AG09309 (cell line): ENCODE data around the gene CLCN4.
A peak's percentile ranks its signal among the peaks of the same experiment; 100 is the strongest.

Source experiments
- DNase-seq: peaks from one replicate; pipeline ENCODE4 v3.0.0-alpha.2; 2010; ENCODE audit warnings: low read depth
- H3K4me3 ChIP-seq: 2 replicates; pipeline ENCODE4 v1.5.1; 2011; ENCODE audit warnings: mild to moderate bottlenecking, low read depth, low read length, moderate library complexity; ENCODE audit not compliant: control insufficient read depth
- CTCF ChIP-seq: IDR thresholded peaks from 2 replicates; pipeline ENCODE4 v1.5.1; 2011; ENCODE audit warnings: mild to moderate bottlenecking, low read depth, low read length, inconsistent platforms; ENCODE audit not compliant: insufficient read depth, control insufficient read depth; ENCODE audit errors: missing control alignments

The CLCN4 gene

GRCh38 chrX:10152086-10152485, 4.7 kb upstream of the CLCN4 start:
- no peak overlapping the region for H3K4me3 ChIP-seq
- no peak for DNase-seq
- TF ChIP-seq CTCF = no peak

- no peak for TF ChIP-seq CTCF
- no peak overlapping the region for H3K4me3 ChIP-seq
- no peak for DNase-seq
Measured at GRCh38 chrX:10155137-10155536, 1.6 kb upstream of the CLCN4 start.

- peak overlapping the region; percentile 35 for H3K4me3 ChIP-seq
- DNase-seq = no peak
- TF ChIP-seq CTCF = no peak
Measured at GRCh38 chrX:10157032-10157341, 212 bp downstream of the CLCN4 start.

- no peak for DNase-seq
- no peak overlapping the region for H3K4me3 ChIP-seq
- TF ChIP-seq CTCF = no peak
Measured at GRCh38 chrX:10157543-10157942, 768 bp downstream of the CLCN4 start.

GRCh38 chrX:10158279-10159144, 1.7 kb downstream of the CLCN4 start:
- H3K4me3 ChIP-seq = peak overlapping the region; percentile 40
- TF ChIP-seq CTCF = no peak
- DNase-seq = no peak

GRCh38 chrX:10159145-10159468, 2.3 kb downstream of the CLCN4 start:
- no peak for TF ChIP-seq CTCF
- H3K4me3 ChIP-seq = no peak overlapping the region
- no peak for DNase-seq
